IgD-negative memory B cell (primary cell): ENCODE results near the gene CRELD2. TPM values are rescaled to one million over a fixed set of nuclear protein-coding genes. Genes with fewer than 3 reads are reported as not detected.

ENCODE experiments used
- H3K27ac Mint-ChIP-seq, 3 donors: one replicate each; pipeline ENCODE4 v1.8.0; 2020 to 2022; ENCODE audit warnings: mild to moderate bottlenecking in 3 of 3, mixed read lengths in 3 of 3, moderate library complexity in 1 of 3
- H3K27me3 Mint-ChIP-seq: one replicate; pipeline ENCODE4 v1.8.0; 2021; ENCODE audit warnings: mixed read lengths
- H3K36me3 Mint-ChIP-seq: one replicate; pipeline ENCODE4 v1.8.0; 2020; ENCODE audit warnings: mild to moderate bottlenecking, mixed read lengths
- H3K4me1 Mint-ChIP-seq, 3 donors: one replicate each; pipeline ENCODE4 v1.8.0; 2020 to 2022; ENCODE audit warnings: mixed read lengths in 3 of 3, mild to moderate bottlenecking in 1 of 3
- H3K4me3 Mint-ChIP-seq, 4 donors: one replicate each; pipeline ENCODE4 v1.8.0; 2020 to 2022; ENCODE audit warnings: mild to moderate bottlenecking in 4 of 4, mixed read lengths in 4 of 4, moderate library complexity in 3 of 4
- H3K9me3 Mint-ChIP-seq, 3 donors: one replicate each; pipeline ENCODE4 v1.8.0; 2020 to 2021; ENCODE audit warnings: mixed read lengths in 3 of 3, mild to moderate bottlenecking in 1 of 3
- polyA plus RNA-seq: library from polyadenylated mRNA; unstranded; fragments of 300-500 nt; fragmentation: Illumina TruSeq; gene quantifications from one replicate; pipeline ENCODE4 v1.2.3, GENCODE V29; 2021

The CRELD2 gene
- polyA plus RNA-seq, 1 donor from 2014 or later = 29.7 TPM

DNA sequence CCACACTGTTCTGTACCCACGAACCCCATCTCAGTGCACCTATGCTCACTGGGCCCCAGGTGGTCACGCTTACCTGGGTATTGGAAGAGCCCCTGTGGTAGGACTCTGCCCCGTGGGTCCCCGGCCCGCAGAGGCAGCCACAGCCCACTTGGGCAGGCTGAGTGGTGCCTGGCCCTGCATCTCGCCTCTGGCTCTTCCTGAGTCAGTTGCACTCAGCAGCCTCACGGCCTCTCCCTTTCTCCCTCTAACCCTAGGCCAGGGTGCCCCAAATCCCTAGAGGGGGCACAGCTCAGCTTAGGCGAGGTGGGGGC, 9.7 kb downstream of the CRELD2 start:
- peak overlapping the region in 3 of 4 donors; percentile 4 to 55 (median 47) for H3K4me3 Mint-ChIP-seq
- H3K27ac Mint-ChIP-seq = no peak overlapping the region
- H3K36me3 Mint-ChIP-seq = no peaks in the 10 kb centered on the region
- peaks cover 29 to 53% (median 43%) of the 10 kb centered on the region in 3 donors for H3K4me1 Mint-ChIP-seq
- no peaks in the 10 kb centered on the region for H3K27me3 Mint-ChIP-seq
- H3K9me3 Mint-ChIP-seq = no peaks in the 10 kb centered on the region

DNA sequence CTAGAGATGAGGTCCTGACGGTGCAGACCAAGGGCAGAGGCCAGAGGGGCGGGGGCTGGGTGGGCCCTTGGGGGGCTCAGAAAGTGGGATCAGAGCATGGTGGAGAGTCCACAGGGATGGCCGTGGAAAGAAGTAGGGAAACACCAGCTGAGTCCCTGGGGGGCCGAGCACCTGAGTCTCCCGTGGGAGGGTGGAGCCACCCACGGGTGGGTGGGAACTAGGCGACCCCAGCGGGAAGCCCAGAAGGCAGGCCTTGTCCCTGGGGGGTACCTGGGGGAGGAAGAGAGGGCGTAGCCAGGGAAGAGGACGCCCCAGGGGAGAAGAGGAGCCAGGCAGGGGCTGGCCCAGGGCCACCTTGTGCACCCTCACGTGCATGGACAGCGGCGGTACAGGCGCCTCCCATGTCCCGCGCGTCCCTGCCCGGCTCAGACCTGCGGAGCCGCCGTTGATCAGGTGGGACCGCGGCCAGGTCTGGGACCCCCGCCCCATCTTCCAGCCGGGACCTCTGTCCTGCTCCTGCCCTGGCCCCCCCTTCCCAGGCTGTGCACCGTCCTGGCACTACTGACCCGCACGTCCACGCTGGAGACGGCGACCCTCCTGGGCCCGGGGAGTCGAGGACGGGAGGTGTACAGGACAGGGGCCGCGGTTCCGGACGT, 10.2 kb downstream of the CRELD2 start:
- Mint-ChIP-seq H3K27ac (no peak overlapping the region), H3K4me3 (peak overlapping the region in 1 of 4 donors; percentile 32)

DNA sequence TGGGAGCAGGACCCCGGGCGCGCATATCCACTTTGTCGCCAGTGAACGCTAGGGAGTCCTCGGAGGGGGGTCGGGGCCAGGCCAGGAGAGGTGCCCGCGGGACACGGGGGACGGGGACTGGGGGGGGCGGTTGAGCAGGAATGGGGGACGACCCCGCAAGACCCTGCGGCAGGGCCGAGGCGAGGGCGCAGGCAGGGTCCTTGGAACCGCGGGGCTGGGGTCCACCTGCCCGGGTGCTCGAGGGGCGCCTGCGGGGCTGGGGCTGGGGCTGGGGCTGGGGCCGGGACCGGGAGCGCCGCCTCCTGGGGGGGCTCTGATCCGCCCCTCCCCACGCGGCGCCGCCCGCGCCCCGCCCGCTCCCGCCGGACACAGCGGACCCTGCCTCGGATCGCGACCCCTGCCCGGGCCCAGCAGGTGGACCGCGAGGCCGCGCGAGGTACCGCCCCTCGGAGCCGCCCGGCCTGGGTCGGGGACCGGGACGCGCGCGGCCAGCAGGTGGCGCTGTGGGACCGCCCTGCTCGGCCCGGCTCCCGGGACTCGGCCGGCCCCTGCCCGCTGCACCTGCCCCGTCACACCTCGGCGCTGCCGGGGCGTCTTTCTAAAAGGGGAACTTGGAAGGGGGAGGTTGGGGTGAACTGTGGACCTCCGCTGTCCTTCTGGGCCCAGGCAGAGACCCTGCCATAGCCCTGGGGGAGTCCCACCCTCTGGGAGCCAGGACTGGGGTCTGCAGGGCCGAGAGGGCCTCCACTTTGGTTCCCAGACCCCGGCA, 11.0 kb downstream of the CRELD2 start:
- no peaks in the 10 kb centered on the region for H3K9me3 Mint-ChIP-seq
- no peaks in the 10 kb centered on the region for H3K27me3 Mint-ChIP-seq
- H3K4me1 Mint-ChIP-seq = peaks cover 20 to 48% (median 41%) of the 10 kb centered on the region in 3 donors
- H3K27ac Mint-ChIP-seq = peak overlapping the region; percentile 90 to 98 (median 94)
- no peaks in the 10 kb centered on the region for H3K36me3 Mint-ChIP-seq
- H3K4me3 Mint-ChIP-seq = peak overlapping the region in 3 of 4 donors; percentile 32 to 80 (median 54)

More for the DNA sequence above, 10.2 kb downstream of the CRELD2 start:
- H3K4me1 Mint-ChIP-seq = peaks cover 24 to 52% (median 43%) of the 10 kb centered on the region in 3 donors
- H3K27me3 Mint-ChIP-seq = no peaks in the 10 kb centered on the region
- no peaks in the 10 kb centered on the region for H3K9me3 Mint-ChIP-seq
- no peaks in the 10 kb centered on the region for H3K36me3 Mint-ChIP-seq

DNA sequence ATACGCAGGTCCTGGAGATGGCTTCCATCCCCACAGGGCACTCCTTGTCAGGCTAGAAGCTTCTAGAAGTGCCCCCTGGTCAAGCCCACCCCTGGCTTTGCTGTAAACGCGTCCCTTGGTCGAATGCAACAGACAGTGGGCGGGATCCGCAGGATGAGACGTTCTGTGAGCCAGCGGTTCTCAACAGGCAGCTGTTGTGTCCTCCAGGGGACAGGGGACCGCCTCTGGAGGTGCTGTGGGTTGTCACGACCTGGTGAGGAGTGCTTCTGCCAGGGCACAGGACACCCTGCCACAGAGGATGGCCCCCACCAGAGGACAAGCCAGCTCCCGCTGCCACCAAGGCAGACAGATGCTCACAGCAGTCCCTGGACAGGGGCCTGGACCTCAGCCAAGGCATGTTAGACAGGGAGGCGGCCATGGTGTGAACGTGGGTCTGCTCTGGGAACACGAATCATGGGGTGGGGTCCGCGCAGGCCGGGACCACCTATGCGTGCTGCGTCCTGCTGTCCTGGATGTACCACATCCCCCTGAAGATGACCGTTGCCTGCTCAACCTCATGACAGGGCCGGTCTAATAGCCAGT, 11.7 kb downstream of the CRELD2 start:
- H3K27me3 Mint-ChIP-seq = no peaks in the 10 kb centered on the region
- peak overlapping the region in 3 of 4 donors; percentile 54 to 87 (median 80) for H3K4me3 Mint-ChIP-seq
- no peaks in the 10 kb centered on the region for H3K36me3 Mint-ChIP-seq
- H3K27ac Mint-ChIP-seq = peak overlapping the region; percentile 90 to 98 (median 94)
- no peaks in the 10 kb centered on the region for H3K9me3 Mint-ChIP-seq
- peaks cover 18 to 45% (median 40%) of the 10 kb centered on the region in 3 donors for H3K4me1 Mint-ChIP-seq

DNA sequence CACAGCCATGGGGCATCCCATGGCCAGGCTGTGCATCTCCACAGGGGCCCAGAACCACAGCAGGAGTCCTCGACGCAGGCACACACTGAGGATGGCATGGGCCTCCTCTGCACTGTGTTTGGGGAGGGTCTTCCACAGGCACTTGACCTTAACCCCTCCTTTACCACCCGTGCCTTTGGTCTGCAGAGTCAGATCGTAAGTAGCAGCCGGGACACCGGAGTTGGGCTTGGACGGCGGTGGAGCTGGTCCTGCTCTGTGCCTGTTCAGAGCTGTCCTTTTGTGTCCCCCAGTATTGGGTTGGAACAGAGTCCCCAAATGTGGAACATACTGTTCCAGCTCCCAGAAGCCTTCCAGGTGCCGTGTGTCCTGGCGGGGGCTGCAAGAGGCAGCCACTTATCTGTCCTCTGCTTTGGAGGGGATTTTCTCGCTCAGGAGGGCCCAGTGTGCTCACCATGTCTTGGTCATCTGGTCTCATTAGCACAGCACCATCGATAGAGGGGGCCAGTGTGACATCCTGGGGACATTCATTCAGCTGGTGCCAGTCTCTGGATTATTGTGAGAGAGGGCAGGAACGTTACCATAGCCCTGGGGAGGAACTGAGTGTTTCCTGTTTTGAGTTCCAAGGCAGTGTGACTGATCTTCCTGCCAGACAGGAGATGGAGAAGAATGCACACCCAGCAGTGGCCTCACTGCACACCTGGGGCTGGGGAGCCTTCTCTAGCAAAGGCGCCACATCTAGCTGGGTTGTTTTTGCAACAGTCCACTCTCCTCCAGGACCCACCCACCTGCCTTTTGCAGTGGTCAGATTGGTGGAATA, 12.4 kb downstream of the CRELD2 start:
- H3K4me3 Mint-ChIP-seq = peak overlapping the region; percentile 68 to 87 (median 80)
- H3K27me3 Mint-ChIP-seq = no peaks in the 10 kb centered on the region
- peak overlapping the region; percentile 90 to 98 (median 94) for H3K27ac Mint-ChIP-seq
- H3K9me3 Mint-ChIP-seq = no peaks in the 10 kb centered on the region
- H3K4me1 Mint-ChIP-seq = peaks cover 11 to 39% (median 35%) of the 10 kb centered on the region in 3 donors
- no peaks in the 10 kb centered on the region for H3K36me3 Mint-ChIP-seq

DNA sequence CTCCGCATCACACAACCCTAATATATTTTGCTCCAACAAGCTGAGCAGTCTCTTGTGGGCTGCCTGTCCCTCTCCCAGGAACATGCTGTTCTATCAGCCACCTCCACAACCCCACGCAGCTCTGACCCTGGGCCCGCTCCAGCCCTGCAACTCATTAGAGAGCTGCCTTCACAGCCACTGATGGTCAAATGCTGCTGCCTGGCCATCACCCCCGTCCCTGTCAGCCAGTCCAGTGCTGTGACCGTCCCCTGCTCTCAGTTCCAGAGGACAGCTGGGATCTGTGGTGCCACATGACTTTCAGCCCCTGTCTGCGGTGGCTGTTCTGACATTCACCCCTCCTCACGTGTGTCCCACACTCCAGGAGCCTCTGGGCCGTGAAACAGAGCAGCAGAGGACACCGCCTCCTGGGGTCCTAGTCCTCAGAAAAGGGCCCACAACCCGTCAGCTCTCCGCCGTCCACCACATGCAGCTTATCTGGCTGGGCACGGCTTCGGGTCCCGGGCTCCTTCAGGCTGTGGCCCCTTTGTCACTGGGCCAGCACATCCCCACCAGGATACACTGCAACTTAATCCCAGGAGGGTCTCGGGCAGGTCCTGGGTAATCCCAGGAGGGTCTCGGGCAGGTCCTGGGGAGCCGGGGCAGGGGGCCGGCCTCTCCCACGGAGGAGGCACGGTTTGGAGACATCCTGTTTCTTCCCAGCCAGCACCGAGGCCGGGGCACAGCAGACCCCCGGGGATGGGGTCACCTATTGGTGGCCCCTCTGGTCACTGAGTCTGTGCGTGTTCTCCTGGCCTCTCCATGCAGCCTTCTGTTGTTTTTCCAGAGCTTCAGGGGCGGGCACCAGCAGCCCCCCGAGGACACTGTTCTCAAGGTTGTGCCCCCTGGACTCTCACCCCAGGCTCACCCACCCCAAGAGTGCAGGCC, 15.1 kb downstream of the CRELD2 start:
- Mint-ChIP-seq H3K4me3 (peak overlapping the region; percentile 74 to 90 (median 78)), H3K36me3 (no peaks in the 10 kb centered on the region), H3K27me3 (no peaks in the 10 kb centered on the region), H3K27ac (peak overlapping the region; percentile 90 to 94 (median 92)), H3K9me3 (no peaks in the 10 kb centered on the region), H3K4me1 (peaks cover 6 to 31% (median 24%) of the 10 kb centered on the region in 3 donors)

DNA sequence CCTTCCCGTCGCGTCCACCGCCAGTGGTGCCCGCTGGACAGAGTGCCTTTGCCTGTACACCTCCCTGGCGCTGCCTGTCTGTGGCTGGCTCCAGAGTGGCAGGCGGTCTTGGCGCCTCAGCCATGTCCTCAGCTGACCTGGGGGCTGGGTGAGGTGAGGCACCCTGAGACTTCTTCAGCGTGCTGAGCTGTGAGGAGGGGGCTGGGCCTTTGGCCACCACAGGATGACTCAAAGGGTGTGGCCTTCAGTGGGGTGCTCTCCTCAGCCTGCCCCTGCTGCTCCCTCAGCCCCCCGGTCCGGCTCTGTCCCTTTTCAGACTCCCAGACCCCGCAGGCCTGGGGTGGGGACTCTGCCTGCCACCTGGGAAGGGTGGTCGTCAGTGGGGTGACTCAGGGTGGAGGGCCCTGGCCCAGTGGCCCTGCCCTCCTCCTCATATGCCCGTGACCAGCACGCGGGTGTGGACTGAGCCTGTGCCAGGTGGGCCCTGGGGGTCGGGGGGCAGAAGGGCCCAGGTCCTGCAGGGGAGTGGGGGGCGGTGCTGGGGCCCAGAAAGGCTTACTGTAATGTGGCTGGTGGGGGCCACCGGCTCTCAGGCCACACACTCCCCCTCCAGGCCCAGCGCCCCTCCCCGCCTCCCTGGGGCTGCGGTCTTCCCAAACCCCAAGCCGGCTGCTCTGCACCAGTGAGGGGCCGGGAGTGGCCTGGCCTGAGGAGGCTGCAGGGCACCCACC, 15.9 kb downstream of the CRELD2 start:
- H3K36me3 Mint-ChIP-seq = no peaks in the 10 kb centered on the region
- no peaks in the 10 kb centered on the region for H3K27me3 Mint-ChIP-seq
- peak overlapping the region; percentile 88 to 92 (median 90) for H3K27ac Mint-ChIP-seq
- H3K4me3 Mint-ChIP-seq = peak overlapping the region; percentile 74 to 77 (median 76)
- H3K9me3 Mint-ChIP-seq = no peaks in the 10 kb centered on the region
- H3K4me1 Mint-ChIP-seq = peaks cover 6 to 31% (median 24%) of the 10 kb centered on the region in 3 donors

DNA sequence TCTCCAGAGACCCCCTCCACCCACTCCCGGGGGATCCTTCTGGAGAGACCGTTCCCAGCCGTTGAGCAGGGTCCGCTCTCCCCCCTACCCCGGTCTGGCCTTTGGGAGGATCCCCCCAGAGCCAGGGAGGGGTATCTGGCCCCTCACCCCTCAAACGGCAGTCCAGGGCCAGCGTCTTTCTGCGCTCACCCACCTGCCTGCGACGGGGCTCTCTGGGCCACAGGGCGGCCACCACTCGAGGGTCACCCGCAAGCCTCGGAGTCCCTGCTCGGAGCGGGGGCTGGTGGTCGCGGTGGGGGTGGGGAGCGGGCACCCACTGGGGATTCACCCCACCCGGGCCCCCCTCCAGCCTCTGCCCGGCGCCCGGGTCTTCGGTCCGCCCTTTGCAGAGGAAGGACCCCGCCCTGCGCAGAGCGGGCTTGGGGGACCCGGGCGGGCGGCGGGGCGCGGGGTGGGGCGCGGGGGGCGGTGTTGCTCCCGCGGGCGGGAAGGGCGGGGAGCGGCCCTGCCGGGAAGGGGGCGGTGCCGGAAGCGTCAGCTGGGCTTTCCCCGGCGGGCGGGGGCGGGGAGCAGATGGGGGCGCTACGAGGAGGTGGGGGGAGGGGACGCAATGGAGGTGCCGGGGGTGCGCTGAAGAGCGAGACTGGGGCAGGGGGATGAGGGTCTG, 16.6 kb downstream of the CRELD2 start:
- no peaks in the 10 kb centered on the region for H3K27me3 Mint-ChIP-seq
- H3K36me3 Mint-ChIP-seq = no peaks in the 10 kb centered on the region
- peak overlapping the region in 3 of 4 donors; percentile 76 to 77 (median 77) for H3K4me3 Mint-ChIP-seq
- peak overlapping the region; percentile 59 to 92 (median 90) for H3K27ac Mint-ChIP-seq
- peaks cover 6 to 27% (median 24%) of the 10 kb centered on the region in 3 donors for H3K4me1 Mint-ChIP-seq
- no peaks in the 10 kb centered on the region for H3K9me3 Mint-ChIP-seq

DNA sequence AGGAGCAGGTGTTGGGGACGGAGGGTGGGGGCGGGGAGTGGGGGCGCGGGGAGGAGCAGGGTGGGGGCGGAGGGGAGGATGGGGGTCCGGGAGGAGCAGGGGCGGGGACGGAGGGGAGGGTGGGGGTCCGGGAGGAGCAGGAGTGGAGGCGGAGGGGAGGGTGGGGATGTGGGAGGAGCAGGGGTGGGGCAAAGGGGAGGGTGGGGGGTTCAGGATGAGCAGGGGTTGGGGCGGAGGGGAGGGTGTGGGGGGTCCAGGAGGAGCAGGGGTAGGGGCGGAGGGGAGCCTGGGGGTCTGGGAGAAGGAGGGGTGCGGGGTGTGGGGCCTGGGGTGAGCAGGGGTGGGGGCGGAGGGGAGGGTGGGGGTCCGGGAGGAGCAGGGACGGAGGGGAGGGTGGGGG, 17.1 kb downstream of the CRELD2 start:
- peaks cover 6 to 22% (median 19%) of the 10 kb centered on the region in 3 donors for H3K4me1 Mint-ChIP-seq
- H3K36me3 Mint-ChIP-seq = no peaks in the 10 kb centered on the region
- no peaks in the 10 kb centered on the region for H3K27me3 Mint-ChIP-seq
- no peaks in the 10 kb centered on the region for H3K9me3 Mint-ChIP-seq
- peak overlapping the region in 1 of 3 donors; percentile 95 for H3K27ac Mint-ChIP-seq
- peak overlapping the region in 3 of 4 donors; percentile 51 to 81 (median 79) for H3K4me3 Mint-ChIP-seq

DNA sequence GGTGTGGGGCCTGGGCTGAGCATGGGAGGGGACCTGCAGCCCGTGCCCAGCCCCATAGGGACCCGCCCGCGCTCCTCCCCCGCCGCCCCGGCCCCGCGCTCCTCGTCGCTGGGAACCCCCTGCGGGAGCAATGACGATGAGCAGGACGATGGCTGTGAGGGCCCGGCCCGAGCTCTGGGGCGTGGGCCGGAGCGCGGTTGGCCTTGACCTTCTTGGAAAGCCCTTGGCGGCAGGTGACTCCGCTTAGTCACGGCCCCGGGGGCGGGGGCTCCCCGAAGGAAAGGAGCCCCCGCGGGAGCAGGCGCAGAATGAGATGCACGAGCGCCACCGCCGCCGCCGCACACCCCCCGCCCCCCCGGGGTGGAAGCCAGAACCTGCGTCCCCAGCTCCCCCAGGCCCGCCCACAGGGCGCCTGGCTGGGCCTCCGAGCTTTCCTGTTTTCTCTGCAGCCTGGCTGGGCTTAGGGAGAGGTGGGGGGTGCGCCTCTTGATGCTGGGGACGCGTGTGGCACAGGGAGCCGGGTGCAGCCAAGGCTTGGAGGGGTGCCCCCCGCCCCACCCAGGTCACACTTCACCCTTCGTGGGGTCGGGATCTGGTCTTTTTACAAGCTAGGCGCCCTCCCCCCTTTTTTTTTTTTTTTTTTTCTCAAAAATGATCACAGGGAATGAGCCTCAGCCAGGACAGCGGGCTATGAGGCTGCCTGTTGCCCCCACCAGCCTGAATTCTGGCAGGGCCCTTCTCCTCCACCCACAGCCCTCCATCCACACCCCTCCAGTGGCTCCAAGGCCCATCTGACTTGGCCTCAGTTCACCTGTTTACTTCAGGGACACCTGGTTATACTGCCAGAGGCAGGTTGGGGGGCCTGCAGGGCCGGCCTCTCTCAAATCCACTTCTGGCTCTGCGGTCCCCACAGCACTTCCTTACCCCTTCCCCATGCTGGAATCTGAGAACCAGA, 17.9 kb downstream of the CRELD2 start:
- H3K9me3 Mint-ChIP-seq = no peaks in the 10 kb centered on the region
- no peaks in the 10 kb centered on the region for H3K36me3 Mint-ChIP-seq
- peaks cover 0 to 16% (median 13%) of the 10 kb centered on the region in 3 donors for H3K4me1 Mint-ChIP-seq
- H3K4me3 Mint-ChIP-seq = peak overlapping the region; percentile 60 to 81 (median 76)
- H3K27ac Mint-ChIP-seq = peak overlapping the region; percentile 85 to 95 (median 91)
- no peaks in the 10 kb centered on the region for H3K27me3 Mint-ChIP-seq

DNA sequence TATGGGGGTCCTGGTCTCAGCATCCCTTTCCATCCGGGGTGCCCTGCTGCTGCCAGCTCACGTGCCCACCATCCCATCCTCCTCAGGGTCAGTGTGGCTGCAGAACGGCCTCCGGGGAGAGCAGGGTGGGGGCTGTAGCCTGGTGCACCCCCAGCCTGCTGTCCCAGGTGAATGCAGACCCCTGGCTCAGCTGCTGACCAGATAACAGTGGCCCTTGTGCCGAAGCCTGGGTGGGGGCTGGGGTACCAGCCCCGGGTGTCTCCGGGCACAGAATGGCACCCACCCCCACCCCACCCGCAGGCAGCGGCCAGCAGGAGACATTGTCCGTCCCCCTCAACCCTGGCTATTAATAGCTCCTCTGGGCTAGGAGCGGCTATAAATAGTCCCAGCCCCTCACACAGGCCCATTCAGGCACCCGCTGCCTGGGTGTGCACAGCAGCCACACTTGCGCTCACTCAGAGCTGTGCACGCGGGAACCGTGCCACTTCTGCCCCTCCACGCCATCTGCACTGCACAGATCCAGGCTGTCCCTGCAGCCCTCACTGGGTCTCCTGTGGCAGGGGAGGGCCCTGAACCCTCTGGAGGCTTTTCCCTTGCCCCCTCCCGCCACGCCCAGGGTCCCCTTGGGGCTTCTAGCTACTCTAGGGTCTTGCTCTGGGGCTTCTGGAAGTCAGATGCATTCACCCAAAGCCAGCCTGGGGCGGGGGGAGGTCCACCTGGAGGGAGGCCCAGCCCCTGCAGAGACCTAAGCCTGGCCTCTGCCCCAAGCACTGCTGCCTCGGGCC, 18.7 kb downstream of the CRELD2 start:
- no peaks in the 10 kb centered on the region for H3K9me3 Mint-ChIP-seq
- H3K27ac Mint-ChIP-seq = peak overlapping the region; percentile 85 to 95 (median 91)
- no peaks in the 10 kb centered on the region for H3K27me3 Mint-ChIP-seq
- peak overlapping the region in 3 of 4 donors; percentile 58 to 79 (median 70) for H3K4me3 Mint-ChIP-seq
- no peaks in the 10 kb centered on the region for H3K36me3 Mint-ChIP-seq
- H3K4me1 Mint-ChIP-seq = peaks cover 0 to 11% (median 8%) of the 10 kb centered on the region in 3 donors
